HFFc6 (cell line): ENCODE measurements around the gene TYW1. TPM values are rescaled to one million over a fixed set of nuclear protein-coding genes. Genes with fewer than 3 reads are reported as not detected.
"Not testable (repeated sequence)": the region's sequence is repeated elsewhere in the genome, so short reads cannot be mapped to it uniquely, and the experiment has no call there.

Experiments used
- DNase-seq: peaks from one replicate; pipeline ENCODE4 v3.0.0-alpha.2; 2018
- H3K27ac Mint-ChIP-seq: 2 replicates; pipeline ENCODE4 v1.8.0; 2020; ENCODE audit warnings: mild to moderate bottlenecking, mixed read lengths
- H3K27me3 Mint-ChIP-seq: 2 replicates; pipeline ENCODE4 v1.8.0; 2021; ENCODE audit warnings: mild to moderate bottlenecking, moderate library complexity, mixed read lengths; ENCODE audit not compliant: insufficient read depth
- H3K36me3 Mint-ChIP-seq: 2 replicates; pipeline ENCODE4 v1.8.0; 2021; ENCODE audit warnings: low read depth, mixed read lengths
- H3K4me1 Mint-ChIP-seq: 2 replicates; pipeline ENCODE4 v1.8.0; 2020; ENCODE audit warnings: low read depth, mixed read lengths
- H3K4me3 Mint-ChIP-seq: 2 replicates; pipeline ENCODE4 v1.8.0; 2020; ENCODE audit warnings: mild to moderate bottlenecking, moderate library complexity, mixed read lengths
- H3K9me3 Mint-ChIP-seq: 2 replicates; pipeline ENCODE4 v1.8.0; 2020; ENCODE audit warnings: mild to moderate bottlenecking, mixed read lengths
- total RNA-seq, 6 experiments: library from RNA; stranded (reverse); fragmentation: NEBNext Ultra II Directional; extraction: Animal tissue kit (Norgen Biotek cat#: 25700); gene quantifications; 2 replicates in 1 of 6; 3 replicates in 5 of 6; pipeline ENCODE4 v1.2.3, GENCODE V29; 2021
- TF ChIP-seq, protein P1 (sequence below): fragments of 200-600 bp; sonication (generic); IDR thresholded peaks from 2 replicates; pipeline ENCODE4 v1.5.0; 2021; ENCODE audit warnings: antibody characterized with exemption, mild to moderate bottlenecking

The TYW1 gene
- total RNA-seq, 6 experiments from 2014 or later, result 12.7 to 18.1 (median 15.3) TPM

DNA sequence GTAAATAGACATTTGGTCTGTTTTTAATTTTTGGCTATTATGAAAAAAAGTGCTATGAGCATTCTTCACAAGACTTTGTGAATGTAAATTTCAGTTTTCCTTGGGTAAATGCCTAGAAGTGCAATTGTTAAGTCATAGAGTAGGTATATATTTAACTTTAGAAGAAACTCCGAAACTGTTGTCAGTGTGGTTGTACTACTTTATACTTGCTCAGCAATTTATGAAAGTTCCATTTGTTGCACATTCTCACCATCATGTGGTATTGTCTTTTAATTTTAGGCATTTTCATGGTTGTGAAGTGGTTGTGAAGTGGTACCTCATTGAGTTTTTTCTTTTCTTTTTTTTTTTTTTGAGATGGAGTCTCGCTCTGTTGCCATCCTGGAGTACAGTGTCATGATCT lies 60.0 kb downstream of the TYW1 start:
- no peaks in the 10 kb centered on the region for H3K27me3 Mint-ChIP-seq
- H3K27ac Mint-ChIP-seq, result no peak overlapping the region
- H3K4me1 Mint-ChIP-seq, result peaks cover 26% of the 10 kb centered on the region
- H3K36me3 Mint-ChIP-seq, result peaks cover 28% of the 10 kb centered on the region
- DNase-seq, result no peak
- H3K9me3 Mint-ChIP-seq, result no peaks in the 10 kb centered on the region
- H3K4me3 Mint-ChIP-seq, result no peak overlapping the region
- TF ChIP-seq, protein P1, sequence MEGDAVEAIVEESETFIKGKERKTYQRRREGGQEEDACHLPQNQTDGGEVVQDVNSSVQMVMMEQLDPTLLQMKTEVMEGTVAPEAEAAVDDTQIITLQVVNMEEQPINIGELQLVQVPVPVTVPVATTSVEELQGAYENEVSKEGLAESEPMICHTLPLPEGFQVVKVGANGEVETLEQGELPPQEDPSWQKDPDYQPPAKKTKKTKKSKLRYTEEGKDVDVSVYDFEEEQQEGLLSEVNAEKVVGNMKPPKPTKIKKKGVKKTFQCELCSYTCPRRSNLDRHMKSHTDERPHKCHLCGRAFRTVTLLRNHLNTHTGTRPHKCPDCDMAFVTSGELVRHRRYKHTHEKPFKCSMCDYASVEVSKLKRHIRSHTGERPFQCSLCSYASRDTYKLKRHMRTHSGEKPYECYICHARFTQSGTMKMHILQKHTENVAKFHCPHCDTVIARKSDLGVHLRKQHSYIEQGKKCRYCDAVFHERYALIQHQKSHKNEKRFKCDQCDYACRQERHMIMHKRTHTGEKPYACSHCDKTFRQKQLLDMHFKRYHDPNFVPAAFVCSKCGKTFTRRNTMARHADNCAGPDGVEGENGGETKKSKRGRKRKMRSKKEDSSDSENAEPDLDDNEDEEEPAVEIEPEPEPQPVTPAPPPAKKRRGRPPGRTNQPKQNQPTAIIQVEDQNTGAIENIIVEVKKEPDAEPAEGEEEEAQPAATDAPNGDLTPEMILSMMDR, result no peak

DNA sequence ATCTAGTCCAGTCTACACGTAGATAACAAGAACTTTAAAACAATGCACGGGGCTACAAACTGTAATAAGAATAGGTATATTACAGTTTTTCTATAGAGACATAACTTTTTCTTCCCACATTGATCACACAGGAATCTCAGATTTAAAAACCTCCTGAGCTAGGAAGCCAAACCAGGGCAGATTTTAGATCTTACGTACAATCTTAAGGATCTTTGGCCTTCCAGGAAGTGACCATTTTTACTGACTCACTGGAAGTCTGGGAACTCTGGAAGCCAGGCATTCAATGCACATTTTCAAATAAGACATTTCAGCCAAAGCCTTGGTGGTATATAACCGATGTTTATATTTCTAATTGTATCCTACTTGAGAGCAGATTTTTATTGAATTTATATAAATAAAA lies 64.7 kb downstream of the TYW1 start:
- peaks cover 36% of the 10 kb centered on the region for H3K36me3 Mint-ChIP-seq
- H3K9me3 Mint-ChIP-seq, DNase-seq, H3K27me3 Mint-ChIP-seq, H3K4me3 Mint-ChIP-seq: not testable (repeated sequence)
- H3K4me1 Mint-ChIP-seq, result peaks cover 43% of the 10 kb centered on the region
- H3K27ac Mint-ChIP-seq, result peak overlapping the region; percentile 56

DNA sequence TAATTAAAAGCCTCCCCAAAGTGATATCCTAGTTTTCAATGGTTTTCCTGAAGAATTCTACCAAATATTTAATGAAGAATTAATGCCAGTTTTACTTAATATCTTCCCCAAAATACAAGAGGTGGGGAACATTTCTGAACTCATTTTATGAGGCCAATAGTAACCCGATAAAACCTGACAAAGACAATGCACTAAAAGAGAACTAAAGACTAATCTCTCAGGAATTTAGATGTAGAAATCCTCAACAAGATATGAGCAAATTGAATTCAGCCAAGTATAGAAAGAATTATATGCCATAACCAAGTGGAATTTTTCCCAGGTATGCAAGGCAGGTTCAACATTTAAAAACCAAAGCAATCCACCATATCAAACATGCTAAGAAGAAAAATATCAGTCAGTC lies 66.2 kb downstream of the TYW1 start:
- H3K27ac Mint-ChIP-seq, result peak overlapping the region; percentile 56
- peaks cover 57% of the 10 kb centered on the region for H3K4me1 Mint-ChIP-seq
- not testable (repeated sequence) for H3K27me3 Mint-ChIP-seq, H3K9me3 Mint-ChIP-seq, H3K4me3 Mint-ChIP-seq
- DNase-seq, result peak; percentile 28
- peaks cover 37% of the 10 kb centered on the region for H3K36me3 Mint-ChIP-seq

DNA sequence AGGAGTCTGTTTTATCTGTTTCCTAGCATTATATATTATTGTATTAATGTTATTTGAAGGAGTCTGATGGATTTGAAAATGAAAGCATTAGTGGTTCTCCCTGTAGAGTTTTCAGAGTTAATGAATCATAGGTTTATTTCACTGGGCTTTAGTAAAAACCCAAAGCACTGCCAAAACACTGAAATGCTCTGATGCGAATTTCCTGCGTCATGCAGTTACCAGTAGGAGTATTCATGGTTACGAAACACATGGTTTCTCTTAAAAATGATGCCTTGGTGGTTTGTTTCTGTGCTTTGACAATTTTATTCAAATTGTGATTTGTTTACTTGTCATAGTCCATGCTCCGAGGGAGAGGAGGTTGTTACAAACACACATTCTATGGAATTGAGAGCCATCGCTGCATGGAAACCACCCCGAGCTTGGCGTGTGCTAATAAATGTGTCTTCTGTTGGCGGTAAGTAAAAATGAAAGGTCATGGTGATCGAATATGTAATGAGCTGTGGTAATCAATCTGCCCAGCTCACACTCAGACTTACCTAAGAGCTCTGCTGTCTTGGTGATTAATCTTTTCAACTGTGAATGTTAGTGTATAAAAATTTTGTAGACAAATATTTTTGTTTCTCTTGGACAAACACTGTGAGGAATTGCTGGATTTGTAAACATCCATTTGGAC lies 70.5 kb downstream of the TYW1 start:
- Mint-ChIP-seq H3K4me1 (peaks cover 37% of the 10 kb centered on the region), H3K27ac (peak overlapping the region; percentile 97), H3K4me3 (peak overlapping the region; percentile 90), H3K36me3 (peaks cover 47% of the 10 kb centered on the region)
- DNase-seq, result peak; percentile 68
- H3K9me3 Mint-ChIP-seq, H3K27me3 Mint-ChIP-seq: not testable (repeated sequence)

DNA sequence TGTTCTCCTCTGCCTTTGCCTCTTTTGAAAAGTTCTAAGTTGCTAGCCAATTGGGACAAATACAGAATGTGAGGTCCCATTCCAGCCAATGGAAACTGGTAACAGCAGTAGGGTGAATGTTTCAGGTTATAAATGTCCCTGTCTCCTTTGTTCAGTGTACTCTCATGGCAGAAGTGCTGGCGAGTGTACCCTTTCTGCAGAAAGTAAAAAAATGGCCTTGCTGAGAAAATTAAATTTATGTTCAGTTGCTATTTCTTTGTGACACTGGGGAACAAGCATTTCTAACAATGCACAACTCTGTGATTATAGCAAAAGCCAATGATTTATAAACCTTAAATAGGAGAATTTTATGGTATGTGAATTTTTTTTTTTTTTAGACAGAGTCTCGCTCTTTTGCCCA lies 79.5 kb downstream of the TYW1 start:
- Mint-ChIP-seq H3K36me3 (peaks cover 63% of the 10 kb centered on the region), H3K9me3 (peaks cover 33% of the 10 kb centered on the region)
- H3K27ac Mint-ChIP-seq, H3K4me3 Mint-ChIP-seq, H3K4me1 Mint-ChIP-seq, DNase-seq, H3K27me3 Mint-ChIP-seq: not testable (repeated sequence)

DNA sequence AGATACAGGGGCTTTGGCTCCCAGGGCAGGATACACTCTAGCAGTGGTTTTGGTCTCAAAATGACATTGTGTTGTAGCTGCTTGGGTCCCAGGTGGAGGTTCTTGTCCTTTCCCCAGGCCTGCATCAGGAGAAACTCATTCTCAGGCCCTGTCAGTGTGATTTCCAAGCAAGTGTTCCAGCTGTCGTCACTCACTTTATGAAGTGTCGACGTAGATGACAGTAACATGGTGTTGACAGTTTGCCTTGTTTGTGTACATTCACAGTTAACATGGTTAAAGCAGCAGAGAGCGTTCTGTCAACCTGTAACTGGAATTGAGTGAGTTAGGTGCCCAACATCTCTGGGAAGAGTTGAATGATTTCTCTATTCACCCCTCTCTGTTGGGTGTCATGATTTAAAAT lies 86.2 kb downstream of the TYW1 start:
- H3K9me3 Mint-ChIP-seq, H3K4me1 Mint-ChIP-seq, H3K27ac Mint-ChIP-seq, H3K4me3 Mint-ChIP-seq, DNase-seq, H3K27me3 Mint-ChIP-seq: not testable (repeated sequence)
- peaks cover 53% of the 10 kb centered on the region for H3K36me3 Mint-ChIP-seq

DNA sequence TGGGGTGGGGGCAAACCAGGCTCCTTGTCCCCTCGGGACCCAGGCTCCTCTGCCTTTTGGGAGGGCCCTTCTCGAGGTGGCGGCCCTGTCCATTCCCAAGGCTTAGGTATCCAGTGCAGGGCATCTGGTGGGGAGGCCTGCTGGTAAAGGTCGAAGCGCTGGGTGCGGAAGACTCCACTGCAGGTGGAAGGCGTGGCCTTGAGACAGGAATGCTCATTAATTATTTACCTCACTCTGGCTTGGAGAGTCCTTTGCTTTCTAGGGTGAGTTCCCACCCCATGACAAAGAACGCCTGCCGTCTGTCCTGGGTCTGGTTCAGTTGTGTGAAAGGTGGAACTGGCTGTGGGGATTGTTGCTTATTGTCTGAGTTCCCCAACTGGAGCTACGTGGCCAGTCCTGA lies 92.6 kb downstream of the TYW1 start:
- H3K4me3 Mint-ChIP-seq, H3K4me1 Mint-ChIP-seq, DNase-seq, H3K9me3 Mint-ChIP-seq, H3K27ac Mint-ChIP-seq, H3K27me3 Mint-ChIP-seq: not testable (repeated sequence)
- peaks cover 30% of the 10 kb centered on the region for H3K36me3 Mint-ChIP-seq

DNA sequence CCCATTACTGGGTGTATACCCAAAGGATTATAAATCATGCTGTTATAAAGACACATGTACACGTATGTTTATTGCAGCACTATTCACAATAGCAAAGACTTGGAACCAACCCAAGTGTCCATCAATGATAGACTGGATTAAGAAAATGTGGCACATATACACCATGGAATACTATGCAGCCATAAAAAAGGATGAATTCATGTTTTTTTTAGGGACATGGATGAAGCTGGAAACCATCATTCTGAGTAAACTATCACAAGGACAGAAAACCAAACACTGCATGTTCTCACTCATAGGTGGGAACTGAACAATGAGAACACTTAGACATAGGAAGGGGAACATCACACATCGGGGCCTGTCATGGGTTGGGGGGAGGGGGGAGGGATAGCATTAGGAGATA lies 94.4 kb downstream of the TYW1 start:
- H3K27ac Mint-ChIP-seq, H3K27me3 Mint-ChIP-seq, DNase-seq, H3K9me3 Mint-ChIP-seq, H3K4me1 Mint-ChIP-seq, H3K4me3 Mint-ChIP-seq: not testable (repeated sequence)
- peaks cover 18% of the 10 kb centered on the region for H3K36me3 Mint-ChIP-seq

DNA sequence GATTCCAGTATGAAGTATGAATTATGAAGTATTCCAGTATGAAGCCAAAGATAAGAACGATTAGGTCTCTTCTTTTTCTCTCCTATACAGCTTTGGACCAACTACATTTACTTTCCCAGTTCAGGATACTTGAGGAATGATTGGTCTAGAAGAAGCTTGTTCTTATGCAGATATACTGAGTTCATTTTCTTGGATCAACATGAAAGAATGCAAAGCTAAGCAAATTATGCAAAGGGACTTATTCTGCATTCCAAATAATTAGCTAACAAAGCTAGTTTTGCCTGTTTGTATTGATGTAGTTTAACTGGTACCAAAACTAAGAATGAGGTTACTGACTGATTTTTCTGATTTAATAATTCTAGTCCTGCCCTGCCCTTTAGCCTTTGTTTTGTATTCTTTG lies 101.4 kb downstream of the TYW1 start:
- not testable (repeated sequence) for H3K4me3 Mint-ChIP-seq, H3K27me3 Mint-ChIP-seq, H3K4me1 Mint-ChIP-seq, H3K27ac Mint-ChIP-seq, DNase-seq, H3K9me3 Mint-ChIP-seq
- H3K36me3 Mint-ChIP-seq, result peaks cover 20% of the 10 kb centered on the region

DNA sequence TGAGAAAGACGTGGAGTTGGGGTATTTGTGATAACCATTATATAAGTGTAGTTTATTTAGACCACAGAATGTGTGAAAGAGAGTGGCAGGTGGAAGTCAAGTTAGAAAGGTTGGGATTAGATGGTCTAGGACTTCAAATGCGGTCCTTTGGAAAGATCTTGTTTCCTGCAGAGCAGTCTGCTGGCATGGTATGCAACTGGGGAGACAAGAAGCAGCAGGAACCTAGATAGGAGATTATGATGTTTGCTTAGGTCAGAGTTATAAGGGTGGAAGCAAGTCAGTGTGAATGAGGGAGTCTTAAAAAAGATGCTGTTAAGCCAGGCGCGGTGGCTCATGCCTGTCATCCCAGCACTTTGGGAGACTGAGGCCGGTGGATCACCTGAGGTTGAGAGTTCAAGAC lies 102.8 kb downstream of the TYW1 start:
- peaks cover 20% of the 10 kb centered on the region for H3K36me3 Mint-ChIP-seq
- not testable (repeated sequence) for H3K27me3 Mint-ChIP-seq, H3K4me1 Mint-ChIP-seq, H3K27ac Mint-ChIP-seq, DNase-seq, H3K4me3 Mint-ChIP-seq, H3K9me3 Mint-ChIP-seq

DNA sequence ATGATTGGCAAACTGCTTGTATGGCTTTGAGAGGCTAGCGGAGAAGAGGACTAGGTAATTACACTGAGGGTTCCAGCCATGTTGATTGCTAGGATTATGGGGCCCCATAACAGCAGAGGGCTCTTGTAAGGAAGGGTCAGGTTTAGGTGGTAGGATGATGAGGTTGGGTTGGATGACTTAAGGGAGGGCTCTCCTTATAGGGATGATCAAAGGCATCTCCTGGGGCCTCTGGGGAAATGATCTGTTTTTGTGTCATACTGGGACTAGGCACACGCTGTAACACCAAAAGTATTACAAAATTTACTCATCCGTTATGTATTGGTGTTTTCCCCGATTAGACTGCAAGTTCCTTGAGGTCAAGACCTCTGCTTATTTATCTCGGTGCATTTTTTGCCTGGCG lies 103.4 kb downstream of the TYW1 start:
- peaks cover 20% of the 10 kb centered on the region for H3K36me3 Mint-ChIP-seq
- not testable (repeated sequence) for H3K27ac Mint-ChIP-seq, H3K4me3 Mint-ChIP-seq, H3K4me1 Mint-ChIP-seq, H3K27me3 Mint-ChIP-seq, DNase-seq, H3K9me3 Mint-ChIP-seq
